Stimulated activated CD4-positive, alpha-beta T cell treated with anti-CD3 and anti-CD28 coated beads, Interleukin-15, amount 100 ng/mL, for 48 hours (primary cell): ENCODE data around the gene ST14.

ENCODE experiments used
- DNase-seq, 2 donors: peaks; one replicate each; pipeline ENCODE4 v3.0.0-alpha.2; 2020; ENCODE audit warnings: low read depth in 2 of 2

ST14 gene

GRCh38 chr11:130209128-130209932 is 49.7 kb downstream of the ST14 start:
- DNase-seq = no peak

GRCh38 chr11:130209954-130210854 is 50.6 kb downstream of the ST14 start:
- no peak for DNase-seq

- no peak for DNase-seq
Observed at GRCh38 chr11:130211144-130211543, 51.6 kb downstream of the ST14 start.

- DNase-seq = no peak
Observed at GRCh38 chr11:130211781-130212401, 52.3 kb downstream of the ST14 start.

- DNase-seq = no peak
Observed at GRCh38 chr11:130212431-130212961, 52.9 kb downstream of the ST14 start.

- peak; percentile 33 to 45 for DNase-seq
Observed at GRCh38 chr11:130213143-130213978, 53.8 kb downstream of the ST14 start.

- DNase-seq = no peak
Observed at GRCh38 chr11:130213979-130214281, 54.3 kb downstream of the ST14 start.

GRCh38 chr11:130214861-130215530 is 55.4 kb downstream of the ST14 start:
- DNase-seq = no peak

GRCh38 chr11:130215531-130216220 is 56.1 kb downstream of the ST14 start:
- no peak for DNase-seq

- DNase-seq = no peak
Observed at GRCh38 chr11:130216221-130216550, 56.6 kb downstream of the ST14 start.

- no peak for DNase-seq
Observed at GRCh38 chr11:130216591-130217132, 57.1 kb downstream of the ST14 start.

- no peak for DNase-seq
Observed at GRCh38 chr11:130217133-130218031, 57.8 kb downstream of the ST14 start.

- DNase-seq = no peak
Observed at GRCh38 chr11:130218501-130219070, 59.0 kb downstream of the ST14 start.

GRCh38 chr11:130219148-130219547 is 59.6 kb downstream of the ST14 start:
- no peak for DNase-seq

GRCh38 chr11:130220311-130221035 is 60.9 kb downstream of the ST14 start:
- DNase-seq = no peak

GRCh38 chr11:130223291-130223971 is 63.8 kb downstream of the ST14 start:
- no peak for DNase-seq

GRCh38 chr11:130227373-130227772 is 67.8 kb downstream of the ST14 start:
- DNase-seq = no peak
